Choroid plexus epithelial cell (primary cell): ENCODE results near the gene YTHDF1.

ENCODE experiments used
- DNase-seq: peaks from one replicate; pipeline ENCODE4 v3.0.0-alpha.2; 2010; ENCODE audit warnings: low read depth
- H3K4me3 ChIP-seq: 2 replicates; pipeline ENCODE4 v1.5.1; 2011; ENCODE audit warnings: low read depth, mild to moderate bottlenecking, control low read depth, low read length, moderate library complexity
- TF ChIP-seq, protein P1 (sequence below): conservative IDR thresholded peaks from 2 replicates; pipeline ENCODE4 v1.5.1; 2011; ENCODE audit warnings: low read depth, mild to moderate bottlenecking, control low read depth, inconsistent platforms, low read length, moderate library complexity

YTHDF1 gene

DNA sequence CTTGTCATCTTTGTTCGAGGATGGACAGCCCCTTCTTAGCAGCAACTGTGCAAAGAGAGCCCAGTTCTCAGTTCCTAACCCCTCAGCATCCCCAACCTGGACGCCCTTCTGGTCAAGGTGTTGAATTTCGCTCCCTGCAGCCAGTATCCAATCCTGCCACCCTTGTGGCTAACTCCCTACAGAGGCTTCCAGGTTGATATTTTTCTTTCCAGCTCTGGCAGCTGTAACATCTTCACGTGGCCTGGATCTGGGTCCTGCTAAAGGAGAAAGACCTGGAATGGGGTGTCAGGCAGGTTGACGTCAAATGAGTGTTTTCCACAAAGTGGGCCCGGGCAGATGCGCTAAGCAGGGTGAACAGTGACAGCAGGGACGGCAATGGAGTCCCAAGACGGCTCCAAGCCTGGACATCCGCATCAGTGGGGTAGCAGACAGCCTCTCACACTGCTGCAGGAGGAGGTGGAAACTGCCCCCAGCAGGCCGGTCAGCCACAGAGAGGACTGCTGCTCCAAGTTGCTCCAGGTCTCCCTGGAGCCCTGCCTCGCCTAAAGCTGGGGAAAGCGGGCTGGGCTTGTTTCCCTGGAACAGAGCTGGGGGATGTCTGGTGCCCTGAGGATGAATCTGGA lies 1.0 kb upstream of the YTHDF1 start:
- TF ChIP-seq, protein P1, sequence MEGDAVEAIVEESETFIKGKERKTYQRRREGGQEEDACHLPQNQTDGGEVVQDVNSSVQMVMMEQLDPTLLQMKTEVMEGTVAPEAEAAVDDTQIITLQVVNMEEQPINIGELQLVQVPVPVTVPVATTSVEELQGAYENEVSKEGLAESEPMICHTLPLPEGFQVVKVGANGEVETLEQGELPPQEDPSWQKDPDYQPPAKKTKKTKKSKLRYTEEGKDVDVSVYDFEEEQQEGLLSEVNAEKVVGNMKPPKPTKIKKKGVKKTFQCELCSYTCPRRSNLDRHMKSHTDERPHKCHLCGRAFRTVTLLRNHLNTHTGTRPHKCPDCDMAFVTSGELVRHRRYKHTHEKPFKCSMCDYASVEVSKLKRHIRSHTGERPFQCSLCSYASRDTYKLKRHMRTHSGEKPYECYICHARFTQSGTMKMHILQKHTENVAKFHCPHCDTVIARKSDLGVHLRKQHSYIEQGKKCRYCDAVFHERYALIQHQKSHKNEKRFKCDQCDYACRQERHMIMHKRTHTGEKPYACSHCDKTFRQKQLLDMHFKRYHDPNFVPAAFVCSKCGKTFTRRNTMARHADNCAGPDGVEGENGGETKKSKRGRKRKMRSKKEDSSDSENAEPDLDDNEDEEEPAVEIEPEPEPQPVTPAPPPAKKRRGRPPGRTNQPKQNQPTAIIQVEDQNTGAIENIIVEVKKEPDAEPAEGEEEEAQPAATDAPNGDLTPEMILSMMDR = no peak
- H3K4me3 ChIP-seq = peak overlapping the region; percentile 77
- no peak for DNase-seq

DNA sequence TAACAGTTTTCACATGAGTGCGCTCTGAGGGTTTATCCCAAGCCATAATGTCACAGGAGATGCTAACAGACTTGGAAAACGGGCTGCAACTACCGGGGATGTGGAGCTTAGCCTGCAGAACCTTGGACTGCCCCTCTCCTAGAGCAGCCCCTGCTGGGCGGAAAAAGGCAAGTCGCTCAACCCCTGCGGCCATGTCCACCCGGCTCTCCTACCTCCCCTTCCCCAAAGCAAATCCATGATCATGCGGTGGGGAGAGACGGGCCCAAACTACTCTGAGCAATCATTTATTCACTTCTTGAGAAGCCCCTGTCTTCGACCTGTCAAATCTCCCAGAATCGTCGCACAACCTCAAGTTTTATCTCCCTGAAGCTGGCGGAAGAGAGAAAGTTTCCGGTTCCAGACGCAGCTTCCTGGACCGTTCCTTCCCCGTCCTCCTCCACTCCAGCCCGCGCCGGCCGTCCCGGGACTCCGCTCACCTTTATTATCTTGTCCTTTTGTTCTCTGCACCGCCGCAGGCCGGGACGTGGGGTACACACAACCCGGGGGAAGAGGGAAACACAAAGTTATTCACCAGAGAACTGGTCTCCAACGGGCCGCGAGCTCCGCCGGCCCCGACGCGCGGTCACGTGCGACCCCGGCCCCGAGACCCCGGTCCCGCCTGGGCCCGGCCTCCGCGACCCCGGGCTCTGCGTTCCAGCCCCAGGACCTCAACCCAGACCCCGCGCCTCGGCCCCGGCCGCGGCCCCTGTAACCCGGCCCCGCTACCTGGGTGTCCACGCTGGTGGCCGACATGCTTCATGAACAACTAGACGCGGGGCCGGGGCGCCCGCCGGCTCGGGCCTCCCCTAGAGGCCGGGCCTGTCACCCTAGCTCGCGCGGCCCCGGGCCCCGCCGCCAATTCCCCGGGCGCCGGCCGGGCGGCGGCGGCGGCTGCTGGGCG lies 560 bp downstream of the YTHDF1 start:
- peak overlapping the region; percentile 77 for H3K4me3 ChIP-seq
- TF ChIP-seq, protein P1 = peak; percentile 80
- peak; percentile 72 for DNase-seq

DNA sequence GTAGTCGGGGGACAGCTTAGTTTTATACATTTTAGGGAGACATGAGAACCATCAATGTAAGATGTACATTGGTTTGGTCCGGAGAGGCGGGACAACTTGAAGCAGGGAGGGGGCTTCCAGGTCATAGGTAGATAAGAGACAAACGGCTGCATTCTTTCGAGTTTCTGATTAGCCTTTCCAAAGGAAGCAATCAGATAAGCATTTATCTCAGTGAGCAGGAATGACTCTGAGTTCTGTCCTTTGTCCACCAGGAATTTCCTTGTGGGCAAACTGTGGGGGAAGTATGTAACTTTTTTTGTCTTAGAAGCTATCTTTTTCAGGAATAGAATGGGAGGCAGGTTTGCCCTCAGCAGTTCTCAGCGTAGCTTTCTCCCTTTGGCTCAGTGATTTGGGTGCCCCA lies 1.4 kb downstream of the YTHDF1 start:
- H3K4me3 ChIP-seq = peak overlapping the region; percentile 77
- DNase-seq = no peak
- TF ChIP-seq, protein P1 = no peak

GRCh38 chr20:63212792-63213191 lies 3.1 kb downstream of the YTHDF1 start:
- H3K4me3 ChIP-seq = no peak overlapping the region
- TF ChIP-seq, protein P1 = no peak
- peak; percentile 28 for DNase-seq

- TF ChIP-seq, protein P1 = no peak
- no peak for DNase-seq
These were observed 3.6 kb downstream of the YTHDF1 start for GRCh38 chr20:63212393-63212730.

GRCh38 chr20:63210011-63210605 lies 5.8 kb downstream of the YTHDF1 start:
- DNase-seq = no peak
- TF ChIP-seq, protein P1 = no peak
- no peak overlapping the region for H3K4me3 ChIP-seq

More at GRCh38 chr20:63212393-63212730, 3.6 kb downstream of the YTHDF1 start:
- H3K4me3 ChIP-seq = no peak overlapping the region
